ENCODE data around the gene MBD3L1. TPM values are rescaled to one million over a fixed set of nuclear protein-coding genes. Genes with fewer than 3 reads are reported as not detected.

Gene MBD3L1
- total and polyA plus RNA-seq, 9 of the 15 experiments (the other 6 are each of a cell fraction or from before 2014, with no cell fraction given) = not detected

DNA sequence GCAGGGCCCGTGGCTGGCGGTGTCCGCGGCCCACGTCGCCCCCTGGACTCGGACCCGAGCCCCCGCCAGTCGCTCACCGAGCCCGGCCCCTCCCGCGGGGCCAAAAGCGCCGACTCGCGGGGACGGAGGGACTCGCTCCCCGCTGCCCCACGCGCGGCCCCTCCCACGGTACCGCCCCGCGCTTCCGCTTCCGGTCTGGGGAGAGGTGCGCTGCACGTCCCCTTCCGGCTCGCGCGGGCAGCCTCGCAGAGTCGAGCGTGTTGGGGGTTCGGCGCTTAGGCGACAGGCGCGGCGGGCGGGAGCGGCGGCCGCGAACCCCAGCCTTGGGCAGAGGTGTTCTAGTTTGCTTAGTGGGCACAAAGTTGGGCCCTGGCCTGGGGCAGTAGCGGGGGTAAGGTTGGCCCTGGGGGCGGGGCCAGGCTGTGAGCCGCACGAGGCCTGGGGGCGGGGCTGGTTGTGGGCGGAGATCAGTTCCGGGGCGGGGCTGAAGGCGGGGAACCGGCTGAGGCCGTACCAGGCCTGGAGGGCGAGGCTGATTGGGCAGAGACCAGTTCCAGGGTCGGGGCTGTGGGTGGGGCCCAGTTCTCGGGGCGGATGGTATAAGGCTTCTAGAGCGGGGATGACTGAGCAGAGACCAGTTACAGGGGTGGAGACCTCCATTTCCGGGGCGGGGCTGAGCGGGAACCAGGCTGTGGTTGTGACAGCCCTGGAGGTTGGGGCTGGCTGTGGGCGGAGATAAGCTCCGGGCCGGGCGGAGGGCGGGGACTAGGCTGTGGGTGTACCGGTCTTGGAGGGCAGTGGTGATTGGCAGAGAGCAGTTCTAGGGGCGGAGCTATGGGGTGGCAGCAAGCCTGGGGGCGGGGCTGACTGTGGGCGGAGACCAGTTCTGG, at the start of gene MBD3L1, which contains the start of gene ZNF558 (continued):
- TF ChIP-seq, protein P1, sequence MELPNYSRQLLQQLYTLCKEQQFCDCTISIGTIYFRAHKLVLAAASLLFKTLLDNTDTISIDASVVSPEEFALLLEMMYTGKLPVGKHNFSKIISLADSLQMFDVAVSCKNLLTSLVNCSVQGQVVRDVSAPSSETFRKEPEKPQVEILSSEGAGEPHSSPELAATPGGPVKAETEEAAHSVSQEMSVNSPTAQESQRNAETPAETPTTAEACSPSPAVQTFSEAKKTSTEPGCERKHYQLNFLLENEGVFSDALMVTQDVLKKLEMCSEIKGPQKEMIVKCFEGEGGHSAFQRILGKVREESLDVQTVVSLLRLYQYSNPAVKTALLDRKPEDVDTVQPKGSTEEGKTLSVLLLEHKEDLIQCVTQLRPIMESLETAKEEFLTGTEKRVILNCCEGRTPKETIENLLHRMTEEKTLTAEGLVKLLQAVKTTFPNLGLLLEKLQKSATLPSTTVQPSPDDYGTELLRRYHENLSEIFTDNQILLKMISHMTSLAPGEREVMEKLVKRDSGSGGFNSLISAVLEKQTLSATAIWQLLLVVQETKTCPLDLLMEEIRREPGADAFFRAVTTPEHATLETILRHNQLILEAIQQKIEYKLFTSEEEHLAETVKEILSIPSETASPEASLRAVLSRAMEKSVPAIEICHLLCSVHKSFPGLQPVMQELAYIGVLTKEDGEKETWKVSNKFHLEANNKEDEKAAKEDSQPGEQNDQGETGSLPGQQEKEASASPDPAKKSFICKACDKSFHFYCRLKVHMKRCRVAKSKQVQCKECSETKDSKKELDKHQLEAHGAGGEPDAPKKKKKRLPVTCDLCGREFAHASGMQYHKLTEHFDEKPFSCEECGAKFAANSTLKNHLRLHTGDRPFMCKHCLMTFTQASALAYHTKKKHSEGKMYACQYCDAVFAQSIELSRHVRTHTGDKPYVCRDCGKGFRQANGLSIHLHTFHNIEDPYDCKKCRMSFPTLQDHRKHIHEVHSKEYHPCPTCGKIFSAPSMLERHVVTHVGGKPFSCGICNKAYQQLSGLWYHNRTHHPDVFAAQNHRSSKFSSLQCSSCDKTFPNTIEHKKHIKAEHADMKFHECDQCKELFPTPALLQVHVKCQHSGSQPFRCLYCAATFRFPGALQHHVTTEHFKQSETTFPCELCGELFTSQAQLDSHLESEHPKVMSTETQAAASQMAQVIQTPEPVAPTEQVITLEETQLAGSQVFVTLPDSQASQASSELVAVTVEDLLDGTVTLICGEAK (IDR thresholded peaks at IDR 0.05) = peak; percentile 98
- TF ChIP-seq, protein P1 (CRISPR knock-in tag; IDR thresholded peaks at IDR 0.05) = no peak
- TF ChIP-seq ESRRB (CRISPR knock-in tag; IDR thresholded peaks at IDR 0.05; ENCODE audit: borderline replicate concordance) (no peak), KAT2B (IDR thresholded peaks at IDR 0.05; ENCODE audit: low read depth, low read length) (no peak), CBX3 (IDR thresholded peaks at IDR 0.05; ENCODE audit: borderline replicate concordance in 1 of 2, low read length in 2 of 2) (no peak), MAFF (IDR thresholded peaks at IDR 0.05; ENCODE audit: low read length) (no peak), CBFB (CRISPR knock-in tag; IDR thresholded peaks at IDR 0.05) (no peak), RFX7 (CRISPR knock-in tag; IDR thresholded peaks at IDR 0.05) (no peak), BDP1 (IDR thresholded peaks at IDR 0.05; ENCODE audit: insufficient read depth, insufficient read length) (no peak), KLF10 (CRISPR knock-in tag; IDR thresholded peaks at IDR 0.05) (no peak), TRIM24 (IDR thresholded peaks at IDR 0.05) (peak in 1 of 2 experiments; percentile 90; a peak in 2 of 4 replicates), RHOXF2B (CRISPR knock-in tag; conservative IDR thresholded peaks at IDR 0.05) (no peak)
- TF ChIP-seq, protein P2, sequence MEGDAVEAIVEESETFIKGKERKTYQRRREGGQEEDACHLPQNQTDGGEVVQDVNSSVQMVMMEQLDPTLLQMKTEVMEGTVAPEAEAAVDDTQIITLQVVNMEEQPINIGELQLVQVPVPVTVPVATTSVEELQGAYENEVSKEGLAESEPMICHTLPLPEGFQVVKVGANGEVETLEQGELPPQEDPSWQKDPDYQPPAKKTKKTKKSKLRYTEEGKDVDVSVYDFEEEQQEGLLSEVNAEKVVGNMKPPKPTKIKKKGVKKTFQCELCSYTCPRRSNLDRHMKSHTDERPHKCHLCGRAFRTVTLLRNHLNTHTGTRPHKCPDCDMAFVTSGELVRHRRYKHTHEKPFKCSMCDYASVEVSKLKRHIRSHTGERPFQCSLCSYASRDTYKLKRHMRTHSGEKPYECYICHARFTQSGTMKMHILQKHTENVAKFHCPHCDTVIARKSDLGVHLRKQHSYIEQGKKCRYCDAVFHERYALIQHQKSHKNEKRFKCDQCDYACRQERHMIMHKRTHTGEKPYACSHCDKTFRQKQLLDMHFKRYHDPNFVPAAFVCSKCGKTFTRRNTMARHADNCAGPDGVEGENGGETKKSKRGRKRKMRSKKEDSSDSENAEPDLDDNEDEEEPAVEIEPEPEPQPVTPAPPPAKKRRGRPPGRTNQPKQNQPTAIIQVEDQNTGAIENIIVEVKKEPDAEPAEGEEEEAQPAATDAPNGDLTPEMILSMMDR (IDR thresholded peaks at IDR 0.05 in 2 of 3, conservative IDR thresholded peaks at IDR 0.05 in 1 of 3; ENCODE audit: insufficient read depth in 2 of 3, low read depth in 1 of 3, low read length in 3 of 3) = peak in 2 of 3 experiments; percentile 41 to 44; a peak in 3 of 6 replicates
- TF ChIP-seq, protein P3, sequence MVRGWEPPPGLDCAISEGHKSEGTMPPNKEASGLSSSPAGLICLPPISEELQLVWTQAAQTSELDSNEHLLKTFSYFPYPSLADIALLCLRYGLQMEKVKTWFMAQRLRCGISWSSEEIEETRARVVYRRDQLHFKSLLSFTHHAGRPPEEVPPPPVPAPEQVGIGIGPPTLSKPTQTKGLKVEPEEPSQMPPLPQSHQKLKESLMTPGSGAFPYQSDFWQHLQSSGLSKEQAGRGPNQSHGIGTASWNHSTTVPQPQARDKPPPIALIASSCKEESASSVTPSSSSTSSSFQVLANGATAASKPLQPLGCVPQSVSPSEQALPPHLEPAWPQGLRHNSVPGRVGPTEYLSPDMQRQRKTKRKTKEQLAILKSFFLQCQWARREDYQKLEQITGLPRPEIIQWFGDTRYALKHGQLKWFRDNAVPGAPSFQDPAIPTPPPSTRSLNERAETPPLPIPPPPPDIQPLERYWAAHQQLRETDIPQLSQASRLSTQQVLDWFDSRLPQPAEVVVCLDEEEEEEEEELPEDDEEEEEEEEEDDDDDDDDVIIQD (CRISPR knock-in tag; IDR thresholded peaks at IDR 0.05) = no peak
